Measurements from ENCODE around the gene IMMP2L. TPM values are rescaled to one million over a fixed set of nuclear protein-coding genes. Genes with fewer than 3 reads are reported as not detected.

IMMP2L gene
- polyA plus RNA-seq, 2 of the 4 experiments (the other 2 are of a cell fraction): 16.1 to 23.8 TPM

- 68% methylated on average over 2 of the region's 2 CpGs for WGBS (ENCODE audit: missing lambda C conversion rate)
- Histone ChIP-seq H3K9me3 (no peaks in the 10 kb centered on the region), H3K27ac (no peak overlapping the region), H3K4me2 (no peak overlapping the region), H3K4me1 (no peaks in the 10 kb centered on the region), H3K4me3 (no peak overlapping the region)
- no peak for TF ChIP-seq ZSCAN20 (CRISPR knock-in tag; IDR thresholded peaks at IDR 0.05)
- no peak for TF ChIP-seq HOXB13 (CRISPR knock-in tag; IDR thresholded peaks at IDR 0.05; ENCODE audit: low read depth)
- TF ChIP-seq EP300 (IDR thresholded peaks at IDR 0.05): no peak
- no peak for TF ChIP-seq EHF (CRISPR knock-in tag; IDR thresholded peaks at IDR 0.05)
- no peak for TF ChIP-seq CTCF (IDR thresholded peaks at IDR 0.05)
- TF ChIP-seq SREBF2 (IDR thresholded peaks at IDR 0.05): no peak
- TF ChIP-seq ZC3H11A (IDR thresholded peaks at IDR 0.05): no peak
- no peak for TF ChIP-seq ZNF302 (CRISPR knock-in tag; IDR thresholded peaks at IDR 0.05)
- no peak for TF ChIP-seq GATA3 (IDR thresholded peaks at IDR 0.05; ENCODE audit: borderline replicate concordance)
- POLR2A ChIA-PET: no interaction called here
- FAIRE-seq (no peak), ATAC-seq (no peak), DNase-seq (ENCODE audit: low read depth in 1 of 2, low spot score in 1 of 2) (no peak)
- CTCF ChIA-PET: no interaction called here
Observed at GRCh38 chr7:110721395-110721794, 840.9 kb downstream of the IMMP2L start.

GRCh38 chr7:110720626-110721025 is 841.7 kb downstream of the IMMP2L start:
- Histone ChIP-seq H3K27ac (no peak overlapping the region), H3K4me1 (no peaks in the 10 kb centered on the region), H3K4me2 (no peak overlapping the region), H3K9me3 (no peaks in the 10 kb centered on the region), H3K4me3 (no peak overlapping the region)
- DNase-seq (ENCODE audit: low read depth in 1 of 2, low spot score in 1 of 2): no peak
- no peak for TF ChIP-seq RARB (CRISPR knock-in tag; IDR thresholded peaks at IDR 0.05)
- no peak for TF ChIP-seq BHLHE40 (IDR thresholded peaks at IDR 0.05; ENCODE audit: low read depth, low read length)
- TF ChIP-seq SMC3 (IDR thresholded peaks at IDR 0.05): no peak
- TF ChIP-seq MAX (IDR thresholded peaks at IDR 0.05): no peak
- TF ChIP-seq GATA3 (IDR thresholded peaks at IDR 0.05; ENCODE audit: borderline replicate concordance): no peak
- no peak for TF ChIP-seq JUN (IDR thresholded peaks at IDR 0.05)
- TF ChIP-seq REST (IDR thresholded peaks at IDR 0.05): no peak
- no peak for TF ChIP-seq HOXA7 (CRISPR knock-in tag; IDR thresholded peaks at IDR 0.05)
- no peak for TF ChIP-seq KDM5A (IDR thresholded peaks at IDR 0.05)
- TF ChIP-seq USF2 (IDR thresholded peaks at IDR 0.05): no peak
- TF ChIP-seq EP300 (IDR thresholded peaks at IDR 0.05): no peak
- no peak for TF ChIP-seq HOXB5 (CRISPR knock-in tag; IDR thresholded peaks at IDR 0.05)
- TF ChIP-seq CTCF (IDR thresholded peaks at IDR 0.05): no peak
- TF ChIP-seq EHF (CRISPR knock-in tag; IDR thresholded peaks at IDR 0.05): no peak
- no peak for TF ChIP-seq TP53 (CRISPR knock-in tag; IDR thresholded peaks at IDR 0.05)
- no peak for TF ChIP-seq POLR2AphosphoS2 (conservative IDR thresholded peaks at IDR 0.05; ENCODE audit: low read length)
- no peak for TF ChIP-seq ZSCAN20 (CRISPR knock-in tag; IDR thresholded peaks at IDR 0.05)
- FAIRE-seq: no peak
- WGBS (ENCODE audit: missing lambda C conversion rate): 60% methylated on average over 3 of the region's 3 CpGs
- POLR2A ChIA-PET: no interaction called here
- CTCF ChIA-PET: no interaction called here
- ATAC-seq: no peak

All from A549 (cell line).